ENCODE measurements around the gene BEND5. TPM values are rescaled to one million over a fixed set of nuclear protein-coding genes. Genes with fewer than 3 reads are reported as not detected.

The BEND5 gene
- total and polyA plus RNA-seq, 10 of the 15 experiments (the other 5 are each of a cell fraction or from before 2014, with no cell fraction given) = 0.26 TPM; not detected in 9

- Histone ChIP-seq H3K79me2 (ENCODE audit: control insufficient read depth, insufficient read depth, low read length) (no peaks in the 10 kb centered on the region), H3K9ac (ENCODE audit: control insufficient read depth, insufficient read depth, low read length) (no peak overlapping the region), H3K4me2 (ENCODE audit: control insufficient read depth, insufficient read depth) (no peak overlapping the region), H2AFZ (ENCODE audit: control insufficient read depth, low read depth, low read length) (no peak overlapping the region), H4K20me1 (ENCODE audit: control insufficient read depth, insufficient read depth) (no peaks in the 10 kb centered on the region; the same call in 1 of the 2 replicates), H3K27ac (ENCODE audit: control insufficient read depth, insufficient read depth) (no peak overlapping the region), H3K27me3 (replicated peaks in 1 of 2; ENCODE audit: control insufficient read depth in 2 of 2, insufficient read depth in 2 of 2, low read length in 1 of 2) (no peaks in the 10 kb centered on the region), H3K4me1 (ENCODE audit: control insufficient read depth, insufficient read depth, low read length) (no peaks in the 10 kb centered on the region), H3K9me3 (replicated peaks; ENCODE audit: control insufficient read depth, insufficient read depth, low read length) (no peaks in the 10 kb centered on the region), H3K36me3 (ENCODE audit: control insufficient read depth in 2 of 2, insufficient read depth in 2 of 2, low read length in 1 of 2) (no peaks in the 10 kb centered on the region), H3K4me3 (no peak overlapping the region)
- ChIA-PET POLR2A (no interaction called here), SMC1A (ENCODE audit: uncharacterized antibody, unreplicated experiment) (no interaction called here), CTCF (interaction anchor here (1.2 to 2.3 kb wide), 2 partner anchors 16 to 121 kb away, joined by 3 to 12 read pairs; no protein-coding TSS in a partner anchor), RAD21 (ENCODE audit: unreplicated experiment) (interaction anchor here (1.0 kb wide), 1 partner anchor 16 kb away, joined by 5 read pairs; no protein-coding TSS in a partner anchor)
- FAIRE-seq (no peak), ATAC-seq (no peak), DNase-seq (ENCODE audit: low read depth, low spot score) (no peak)
- no TSS peak for BruUV-seq (replicated peaks)
- intact Hi-C loops (cut with micrococcal nuclease; ENCODE audit: unreplicated experiment) (no loop called here), in situ Hi-C loops (cut with MboI) (no loop called here)
- TF ChIP-seq MTA3 (IDR thresholded peaks at IDR 0.05; ENCODE audit: borderline replicate concordance, low read length) = no peak
- TF ChIP-seq ZBTB40 (IDR thresholded peaks at IDR 0.05; ENCODE audit: borderline replicate concordance) = no peak
- no peak for TF ChIP-seq ZBTB4 (CRISPR knock-in tag; IDR thresholded peaks at IDR 0.05)
- no peak for TF ChIP-seq PAX8 (IDR thresholded peaks at IDR 0.05)
- no peak for TF ChIP-seq CBX3 (IDR thresholded peaks at IDR 0.05; ENCODE audit: borderline replicate concordance, low read depth)
- TF ChIP-seq ASH2L (IDR thresholded peaks at IDR 0.05; ENCODE audit: borderline replicate concordance, low read depth) = no peak
- no peak for TF ChIP-seq POU2F2 (IDR thresholded peaks at IDR 0.05; ENCODE audit: borderline replicate concordance, low read depth, low read length)
- no peak for TF ChIP-seq TCF12 (IDR thresholded peaks at IDR 0.05; ENCODE audit: low read depth, low read length)
- no peak for TF ChIP-seq IKZF2 (IDR thresholded peaks at IDR 0.05)
- TF ChIP-seq SPI1 (IDR thresholded peaks at IDR 0.05; ENCODE audit: borderline replicate concordance, insufficient read depth, low read depth, low read length) = no peak
- no peak for TF ChIP-seq TBL1XR1 (IDR thresholded peaks at IDR 0.05; ENCODE audit: low read depth, low read length)
- no peak for TF ChIP-seq ZNF274 (IDR thresholded peaks at IDR 0.05; ENCODE audit: insufficient read depth, insufficient read length)
- TF ChIP-seq SIX5 (IDR thresholded peaks at IDR 0.05; ENCODE audit: low read depth, low read length, severe bottlenecking) = no peak
- TF ChIP-seq ESRRA (IDR thresholded peaks at IDR 0.05; ENCODE audit: low read length) = no peak
- no peak for TF ChIP-seq BACH1 (IDR thresholded peaks at IDR 0.05; ENCODE audit: borderline replicate concordance)
- no peak for TF ChIP-seq TARDBP (IDR thresholded peaks at IDR 0.05; ENCODE audit: borderline replicate concordance)
- WGBS (ENCODE audit: insufficient coverage, insufficient replicate concordance, low lambda C conversion rate, missing lambda C conversion rate) = 39% methylated on average over 11 of the region's 11 CpGs
These were observed 83.5 kb downstream of the BEND5 start for GRCh38 chr1:48693180-48693579.

Data from GM12878 (cell line).